Activated T-helper 9 cell treated with anti-CD3 and anti-CD28 coated beads, Interleukin-2, amount 50 U/mL, for 16 hours (primary cell): ENCODE measurements around the gene TJP3.

Source experiments
- DNase-seq: peaks from one replicate; pipeline ENCODE4 v3.0.0-alpha.2; 2020; ENCODE audit warnings: low read depth

The TJP3 gene

DNA sequence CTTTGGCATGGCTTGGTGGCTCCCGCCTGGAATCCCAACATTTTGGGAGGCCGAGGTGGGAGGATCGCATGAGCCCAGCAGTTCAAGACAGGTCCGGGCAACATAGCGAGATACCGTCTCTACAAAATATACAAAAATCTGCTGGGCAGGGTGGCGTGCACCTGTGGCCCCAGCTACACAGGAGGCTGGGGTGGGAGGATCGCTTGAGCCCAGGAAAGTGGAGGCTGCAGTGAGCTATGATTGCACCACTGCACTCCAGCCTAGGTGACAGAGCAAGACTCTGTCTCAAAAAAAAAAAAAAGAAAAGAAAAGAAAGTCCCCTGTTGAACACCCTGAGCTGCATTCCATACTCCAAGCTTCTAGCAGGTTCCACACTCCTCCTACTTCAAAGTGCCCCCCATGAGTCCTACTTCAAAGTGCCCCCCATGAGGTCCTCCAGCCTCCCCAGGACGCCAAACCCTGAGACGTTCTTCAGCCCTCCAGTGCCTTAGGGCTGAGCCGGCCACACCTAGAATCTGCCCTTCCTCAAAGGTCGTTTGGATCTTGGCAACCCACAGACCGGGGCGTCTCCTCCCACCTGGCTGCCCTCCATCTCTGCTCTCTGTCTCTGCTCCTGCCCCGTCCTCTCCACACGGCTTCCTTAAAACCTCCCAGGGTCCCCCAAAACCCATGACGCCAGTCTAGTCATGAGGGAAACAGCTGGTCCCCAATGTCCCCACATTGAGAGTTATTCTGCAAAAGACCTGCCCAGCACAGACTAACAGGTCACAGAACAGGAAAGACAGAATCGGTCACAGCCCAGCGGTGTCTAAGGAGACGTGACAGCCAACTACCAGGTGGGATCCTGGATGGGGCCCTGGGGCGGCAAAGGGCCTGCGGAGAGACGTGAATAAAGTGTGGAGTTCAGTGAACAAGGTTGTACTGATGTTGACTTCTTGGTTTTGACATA is 4.8 kb downstream of the TJP3 start:
- DNase-seq: no peak

DNA sequence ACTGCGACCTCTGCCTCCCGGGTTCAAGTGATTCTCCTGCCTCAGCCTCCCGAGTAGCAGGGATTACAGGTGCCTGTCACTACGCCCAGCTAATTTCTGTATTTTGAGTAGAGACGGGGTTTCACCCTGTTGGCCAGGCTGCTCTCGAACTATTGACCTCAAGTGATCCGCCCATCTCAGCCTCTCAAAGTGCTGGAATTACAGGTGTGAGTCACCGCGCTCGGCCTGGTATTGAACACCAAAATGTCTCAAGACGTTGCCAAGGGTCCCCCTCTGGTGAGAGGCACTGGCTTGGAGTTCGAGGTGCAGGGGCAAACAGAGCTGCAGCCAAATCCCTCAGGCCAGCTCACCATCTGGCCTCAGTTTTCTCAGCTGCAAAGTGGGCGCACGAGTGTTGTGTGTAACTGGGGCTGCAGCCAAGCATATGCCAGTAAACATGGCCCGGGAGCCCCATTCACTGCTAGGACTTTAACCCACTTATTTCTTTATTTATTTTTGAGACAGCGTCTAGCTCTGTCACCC is 8.0 kb downstream of the TJP3 start:
- DNase-seq: no peak

DNA sequence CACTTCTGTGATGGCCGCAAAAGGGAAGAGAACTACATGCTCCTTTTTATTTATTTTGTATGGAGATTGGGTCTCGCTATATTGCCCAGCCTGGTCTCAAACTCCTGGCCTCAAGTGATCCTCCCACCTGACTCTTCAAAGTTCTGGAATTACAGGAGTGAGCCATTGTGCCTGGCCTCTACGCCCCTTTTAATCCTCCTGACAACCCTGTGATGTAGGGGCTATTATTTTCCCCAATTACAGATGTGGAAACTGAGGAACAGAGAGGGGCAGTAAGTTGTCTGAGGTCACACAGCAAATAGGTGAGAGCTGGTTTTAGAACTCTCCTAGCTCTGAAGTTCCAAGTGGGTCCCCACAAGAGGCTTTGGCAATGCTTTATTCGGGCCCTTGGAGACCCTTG is 11.7 kb downstream of the TJP3 start:
- DNase-seq: no peak

DNA sequence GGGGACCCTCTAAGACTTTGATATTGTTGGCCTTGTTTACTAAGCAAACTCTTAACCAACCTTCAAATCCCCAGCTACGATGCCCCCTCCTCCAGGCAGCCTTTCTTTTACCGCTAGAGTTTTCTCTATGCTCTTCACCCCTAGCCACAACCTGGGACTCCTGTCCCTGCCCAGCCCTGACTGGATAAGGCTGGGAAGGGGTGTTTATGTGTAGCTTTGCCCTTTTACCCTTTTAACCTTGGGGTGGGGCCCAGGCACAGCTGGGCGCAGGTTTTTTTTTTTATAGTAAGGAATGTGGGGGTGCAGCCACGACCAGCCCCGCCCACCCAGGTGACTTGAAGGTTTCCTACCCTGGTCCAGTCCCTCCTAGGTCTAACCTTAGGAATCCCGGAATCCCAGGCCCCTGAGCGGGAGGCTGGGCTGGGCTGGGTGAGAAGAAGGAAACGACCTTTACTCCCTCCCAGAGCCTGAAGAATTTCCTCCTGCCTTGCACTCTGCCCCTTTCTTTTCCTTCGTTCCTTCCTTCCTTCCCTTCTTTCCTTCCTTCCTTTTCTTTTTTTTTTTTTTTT is 12.2 kb downstream of the TJP3 start:
- DNase-seq: no peak

DNA sequence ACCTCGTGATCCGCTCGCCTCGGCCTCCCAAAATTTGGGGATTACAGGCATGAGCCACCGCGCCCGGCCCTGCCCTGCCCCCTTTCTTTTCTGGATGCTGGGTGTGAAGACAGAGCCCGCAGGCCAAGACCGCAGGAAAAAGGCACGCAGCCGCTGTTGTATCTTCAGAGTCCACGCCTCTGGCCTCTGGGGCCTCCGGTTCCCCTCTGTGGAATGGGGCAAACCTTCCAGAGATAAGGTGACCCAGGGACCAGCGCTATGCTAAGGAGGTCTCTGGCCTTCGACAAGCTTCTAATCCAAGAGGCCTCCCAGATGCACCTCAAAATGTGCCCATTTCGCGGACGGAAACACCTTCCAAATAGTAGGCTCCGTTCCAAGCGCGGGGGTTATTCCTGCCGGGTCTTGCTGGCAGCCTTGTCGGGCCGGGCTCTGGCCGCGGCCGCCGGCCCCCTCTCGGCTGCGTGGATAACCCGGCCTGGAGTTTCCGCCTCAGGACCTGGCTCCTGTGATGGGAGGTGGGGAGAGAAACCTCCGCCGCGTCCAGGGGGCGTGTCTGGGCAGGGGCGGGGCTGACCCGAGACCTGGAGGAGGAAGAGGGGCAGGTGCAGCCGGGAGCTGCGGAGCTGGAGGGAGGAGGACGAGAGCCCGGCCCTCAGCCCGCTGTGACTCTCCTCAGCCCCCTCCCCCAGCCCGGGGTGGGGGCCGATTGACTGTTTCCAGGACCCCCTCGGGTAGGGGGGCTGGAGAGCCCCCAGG is 13.1 kb downstream of the TJP3 start:
- peak; percentile 83 for DNase-seq

DNA sequence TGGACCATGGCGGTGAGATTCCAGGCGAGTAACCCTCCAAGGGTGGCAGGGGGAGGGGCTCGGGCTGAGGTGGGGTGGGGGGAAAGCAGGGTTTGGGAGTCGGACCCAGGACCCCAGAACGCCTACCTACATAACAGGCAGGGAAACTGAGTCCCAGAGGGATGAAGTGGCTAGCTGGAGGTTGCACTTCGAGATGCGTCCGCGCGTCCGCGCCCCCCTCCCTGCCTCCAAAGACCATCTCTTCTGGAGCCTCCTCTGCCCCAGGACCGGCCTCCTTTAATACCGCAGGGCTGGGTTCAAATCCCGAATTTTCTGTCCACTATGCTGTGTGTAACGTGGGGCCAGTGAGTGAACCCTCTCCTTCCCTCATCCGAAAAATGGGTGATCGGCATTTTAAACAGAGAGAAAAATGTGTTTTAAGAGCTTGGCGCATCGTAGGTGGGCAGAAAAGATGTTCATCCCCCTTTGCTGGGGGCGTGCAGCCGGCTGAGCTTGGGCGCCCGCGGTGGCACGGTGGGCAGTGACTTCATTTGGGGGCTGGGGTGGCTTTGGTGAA is 13.8 kb downstream of the TJP3 start:
- no peak for DNase-seq

DNA sequence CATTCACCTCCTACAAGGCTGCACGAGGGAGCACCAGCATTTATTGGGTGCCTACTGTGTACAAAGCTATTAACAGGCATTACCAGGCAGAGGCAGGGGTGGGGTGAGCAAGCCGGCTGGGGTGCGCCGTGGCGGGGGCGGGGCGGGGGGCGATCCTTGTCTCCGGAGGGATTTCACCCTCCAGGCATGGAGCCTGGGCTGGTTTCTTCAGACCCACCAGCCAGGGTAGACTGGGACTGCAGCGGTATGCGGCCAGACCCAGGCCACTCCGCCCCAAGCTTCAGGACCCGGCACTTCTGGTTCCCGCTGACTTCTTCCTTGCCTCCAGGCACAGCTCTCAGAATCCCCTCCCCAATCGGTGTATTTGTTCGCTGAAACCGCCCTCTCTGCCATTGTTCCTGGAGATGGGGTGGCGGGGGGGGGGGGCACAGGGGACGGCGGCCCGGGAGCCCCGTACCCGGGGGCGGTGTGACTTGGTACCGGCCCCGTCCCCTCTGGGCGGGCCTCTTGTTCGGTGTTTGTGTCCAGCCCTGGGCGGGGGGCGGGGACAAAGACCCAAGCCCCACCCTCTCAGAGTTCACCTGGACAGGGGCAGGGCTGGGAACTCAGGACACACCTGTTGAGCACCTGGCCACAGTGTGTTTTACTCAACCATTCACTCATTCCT is 14.4 kb downstream of the TJP3 start:
- no peak for DNase-seq

DNA sequence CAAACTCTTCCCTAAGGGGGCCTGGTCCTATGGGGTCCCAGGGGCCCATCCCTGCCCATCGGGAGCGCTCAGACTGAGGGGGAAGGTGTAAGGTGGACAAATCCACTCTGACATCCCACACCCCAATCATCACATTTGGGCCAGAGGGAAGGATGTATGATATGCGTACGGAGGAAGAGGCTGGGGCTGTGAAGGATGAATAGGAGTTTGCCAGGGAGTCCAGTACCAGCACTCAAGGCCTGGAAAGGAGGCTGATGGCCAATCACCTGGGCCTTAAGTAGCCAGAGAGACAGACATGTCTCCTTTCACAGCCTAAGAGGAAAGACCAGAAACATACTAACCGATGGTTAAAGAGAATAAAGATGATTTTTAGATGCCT is 14.9 kb downstream of the TJP3 start:
- no peak for DNase-seq

DNA sequence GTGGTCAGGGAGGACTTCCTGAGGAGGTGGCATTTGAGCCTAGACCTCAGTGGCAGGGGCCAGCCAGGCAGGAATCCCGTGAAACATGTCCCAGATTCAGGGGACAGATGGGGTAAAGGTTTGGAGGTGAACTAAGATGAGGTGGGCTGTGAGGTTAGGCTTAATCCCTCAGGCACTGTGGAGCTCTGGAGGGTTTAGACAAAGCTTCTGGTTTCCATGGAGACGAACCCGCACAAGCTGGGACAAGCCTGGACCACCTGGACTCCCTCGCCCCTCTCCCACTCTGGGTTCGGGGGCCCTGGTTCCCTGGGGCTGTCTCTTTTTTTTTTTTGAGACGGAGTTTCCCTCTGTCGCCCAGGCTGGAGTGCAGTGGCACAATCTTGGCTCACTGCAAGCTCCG is 15.7 kb downstream of the TJP3 start:
- no peak for DNase-seq

DNA sequence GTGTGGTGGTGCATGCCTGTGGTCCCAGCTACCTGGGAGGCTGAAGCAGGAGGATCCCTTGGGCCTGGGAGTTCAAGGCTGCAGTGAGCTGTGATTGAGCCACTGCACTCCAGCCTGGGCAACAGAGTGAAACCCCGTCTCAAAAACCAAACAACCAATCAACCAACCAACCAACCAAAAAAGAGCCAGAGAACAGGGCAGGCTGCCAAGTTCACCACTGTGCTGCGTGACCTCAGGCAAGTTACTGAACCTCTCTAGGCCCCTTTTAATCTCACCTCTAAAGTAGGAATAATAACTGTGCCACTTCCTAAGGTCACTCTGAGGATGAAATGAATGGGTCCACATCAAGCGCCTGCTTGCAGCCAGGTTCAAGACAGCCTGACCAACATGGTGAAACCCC is 16.9 kb downstream of the TJP3 start:
- no peak for DNase-seq

DNA sequence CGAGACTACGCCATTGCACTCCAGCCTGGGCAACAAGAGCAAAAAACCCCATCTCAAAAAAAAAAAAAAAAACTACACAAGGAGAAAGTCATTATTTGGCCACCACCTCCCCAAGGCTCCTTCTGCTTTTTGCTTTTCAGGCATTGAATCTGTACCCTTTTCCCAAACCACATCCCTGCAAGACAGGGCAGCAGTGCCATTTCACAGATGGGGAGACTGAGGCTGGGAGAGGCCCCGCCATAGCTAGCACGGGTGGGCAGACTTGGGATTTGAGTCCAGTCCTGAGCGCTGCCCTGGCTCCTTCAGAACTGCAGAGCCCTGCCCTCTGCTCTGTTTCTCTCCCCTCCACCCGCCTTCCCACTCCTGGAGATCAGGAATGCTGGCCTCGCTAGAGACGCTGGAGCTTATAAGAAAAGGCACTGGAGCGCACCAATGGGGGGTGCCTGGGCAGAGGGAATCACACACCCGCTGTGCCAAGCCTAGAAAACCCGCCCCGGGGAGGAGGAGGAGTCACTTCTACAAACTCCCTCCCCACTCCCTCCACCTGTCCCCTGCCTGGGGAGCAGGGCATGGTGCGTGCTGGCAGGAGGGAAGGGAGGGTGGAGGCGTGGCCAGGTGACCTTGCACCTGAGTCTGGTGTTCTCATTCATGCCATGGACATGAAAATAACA is 17.6 kb downstream of the TJP3 start:
- DNase-seq: no peak

DNA sequence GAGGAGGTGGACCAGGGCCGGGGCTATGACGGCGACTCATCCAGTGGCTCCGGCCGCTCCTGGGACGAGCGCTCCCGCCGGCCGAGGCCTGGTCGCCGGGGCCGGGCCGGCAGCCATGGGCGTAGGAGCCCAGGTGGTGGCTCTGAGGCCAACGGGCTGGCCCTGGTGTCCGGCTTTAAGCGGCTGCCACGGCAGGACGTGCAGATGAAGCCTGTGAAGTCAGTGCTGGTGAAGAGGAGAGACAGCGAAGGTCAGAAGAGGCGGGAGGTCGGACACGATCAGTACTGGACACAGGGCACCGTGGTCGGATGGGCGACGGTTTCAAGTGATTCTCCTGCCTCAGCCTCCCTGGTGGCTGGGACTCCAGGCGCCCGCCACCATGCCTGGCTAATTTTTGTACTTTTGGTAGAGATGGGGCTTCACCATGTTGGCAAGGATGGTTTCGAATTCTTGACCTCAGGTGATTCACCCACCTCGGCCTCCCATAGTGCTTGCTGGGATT is 22.3 kb downstream of the TJP3 start:
- DNase-seq: no peak

DNA sequence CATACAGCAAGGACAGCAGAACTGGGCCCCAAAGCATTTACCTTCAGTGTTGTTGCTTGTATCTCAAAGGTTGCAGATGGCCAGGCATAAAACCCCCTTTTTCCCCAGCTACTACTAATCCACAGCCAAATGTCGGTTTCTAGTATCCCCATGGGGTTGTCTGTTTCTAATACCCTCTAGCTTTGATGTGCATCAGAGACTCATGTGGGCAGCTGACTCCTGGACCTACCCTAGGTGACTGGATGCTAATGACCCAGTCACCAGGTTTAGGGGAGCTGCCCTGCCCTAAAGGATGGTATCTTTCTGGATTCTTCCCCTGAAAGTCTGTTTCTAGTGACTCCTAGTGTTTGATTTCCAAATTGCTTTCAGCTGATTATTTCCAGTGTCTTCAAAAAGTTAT is 23.9 kb downstream of the TJP3 start:
- DNase-seq: no peak

DNA sequence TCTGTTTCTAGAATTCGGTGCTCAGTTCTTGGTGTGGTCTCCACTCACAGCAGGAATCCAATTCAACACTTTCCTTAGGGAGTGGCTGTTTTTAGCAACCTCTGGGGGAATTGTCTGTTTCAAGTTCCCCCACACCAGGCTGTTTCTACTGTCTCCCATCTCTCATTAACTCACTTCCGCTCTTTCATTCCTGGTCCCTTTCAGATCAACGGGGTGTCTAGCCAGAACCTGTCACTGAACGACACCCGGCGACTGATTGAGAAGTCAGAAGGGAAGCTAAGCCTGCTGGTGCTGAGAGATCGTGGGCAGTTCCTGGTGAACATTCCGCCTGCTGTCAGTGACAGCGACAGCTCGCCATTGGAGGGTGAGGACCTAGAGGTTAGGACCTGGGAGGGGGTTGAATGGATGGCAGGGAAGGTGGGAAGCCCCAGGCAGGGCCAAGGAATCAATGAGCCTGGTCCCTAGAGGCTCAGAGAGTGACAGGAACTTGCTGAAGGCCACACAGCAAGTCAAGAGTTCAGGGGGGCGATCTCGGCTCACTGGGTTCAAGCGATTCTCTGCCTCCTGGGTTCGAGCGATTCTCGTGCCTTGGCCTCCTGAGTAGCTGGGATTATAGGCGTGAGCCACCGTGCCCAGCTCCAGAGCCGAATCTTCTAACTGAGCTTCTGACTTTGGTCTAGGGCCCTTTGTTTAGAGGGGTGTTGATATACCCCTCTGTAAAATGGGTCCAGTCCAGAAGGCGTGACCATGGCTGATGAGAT is 25.5 kb downstream of the TJP3 start:
- no peak for DNase-seq

DNA sequence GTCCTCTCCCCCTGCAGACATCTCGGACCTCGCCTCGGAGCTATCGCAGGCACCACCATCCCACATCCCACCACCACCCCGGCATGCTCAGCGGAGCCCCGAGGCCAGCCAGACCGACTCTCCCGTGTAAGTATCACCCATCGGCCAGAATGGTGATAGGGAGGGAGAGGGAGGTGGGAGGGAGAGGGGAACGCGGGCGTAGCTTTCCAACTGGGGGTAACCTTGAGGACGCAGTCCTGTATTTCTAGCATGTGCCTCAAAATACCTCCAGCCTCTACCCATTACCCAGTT is 26.1 kb downstream of the TJP3 start:
- DNase-seq: no peak

DNA sequence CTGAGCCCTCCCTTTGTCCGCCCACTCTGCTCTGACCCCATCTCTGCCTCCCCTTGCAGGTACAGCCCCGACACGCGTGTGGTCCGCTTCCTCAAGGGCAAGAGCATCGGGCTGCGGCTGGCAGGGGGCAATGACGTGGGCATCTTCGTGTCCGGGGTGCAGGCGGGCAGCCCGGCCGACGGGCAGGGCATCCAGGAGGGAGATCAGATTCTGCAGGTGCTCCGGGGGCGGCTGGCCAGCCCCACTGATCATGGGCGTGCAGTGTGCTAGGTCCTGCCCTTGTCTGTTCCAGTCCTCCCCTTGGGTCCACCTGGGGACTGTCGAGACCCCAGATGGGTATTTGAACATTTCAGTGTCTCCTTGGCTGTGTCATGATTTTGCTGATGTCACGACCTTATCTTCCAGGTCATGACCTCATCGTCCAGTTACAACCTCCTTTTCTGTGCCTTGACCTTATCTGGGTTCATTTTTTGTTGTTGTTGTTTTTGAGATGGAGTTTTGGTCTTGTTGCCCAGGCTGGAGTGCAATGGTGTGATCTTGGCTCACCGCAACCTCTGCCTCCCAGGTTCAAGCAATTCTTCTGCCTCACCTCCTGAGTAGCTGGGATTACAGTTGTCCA is 28.0 kb downstream of the TJP3 start:
- DNase-seq: no peak

DNA sequence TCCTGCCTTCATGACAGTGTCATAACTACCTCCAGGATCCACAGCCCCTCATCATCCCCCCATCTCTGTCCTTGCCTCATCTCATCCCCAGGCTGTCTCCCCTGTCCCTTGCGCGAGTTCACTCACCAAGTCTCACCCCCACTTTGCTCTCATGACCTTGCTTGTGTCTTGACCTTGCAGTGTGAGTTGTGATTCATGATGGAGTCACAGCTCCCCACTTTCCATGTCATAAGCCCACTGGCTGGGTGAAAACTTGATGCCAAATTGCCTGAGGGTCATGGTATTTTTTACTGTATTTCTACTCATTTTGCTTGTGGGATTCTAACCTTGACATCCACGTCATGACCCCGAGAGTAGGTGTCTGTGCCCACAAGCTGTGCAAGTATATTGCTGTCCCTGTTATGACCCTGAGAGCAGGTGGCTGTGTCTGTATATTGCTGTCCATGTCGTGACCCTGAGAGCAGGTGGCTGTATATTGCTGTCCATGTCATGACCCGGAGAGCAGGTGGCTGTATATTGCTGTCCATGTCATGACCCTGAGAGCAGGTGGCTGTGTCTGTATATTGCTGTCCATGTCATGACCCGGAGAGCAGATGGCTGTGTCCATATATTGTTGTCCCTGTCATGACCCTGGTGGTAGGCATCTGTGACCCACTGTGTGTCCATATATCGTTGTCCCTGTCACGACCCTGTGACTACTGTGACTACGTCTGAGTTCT is 29.5 kb downstream of the TJP3 start:
- DNase-seq: no peak

DNA sequence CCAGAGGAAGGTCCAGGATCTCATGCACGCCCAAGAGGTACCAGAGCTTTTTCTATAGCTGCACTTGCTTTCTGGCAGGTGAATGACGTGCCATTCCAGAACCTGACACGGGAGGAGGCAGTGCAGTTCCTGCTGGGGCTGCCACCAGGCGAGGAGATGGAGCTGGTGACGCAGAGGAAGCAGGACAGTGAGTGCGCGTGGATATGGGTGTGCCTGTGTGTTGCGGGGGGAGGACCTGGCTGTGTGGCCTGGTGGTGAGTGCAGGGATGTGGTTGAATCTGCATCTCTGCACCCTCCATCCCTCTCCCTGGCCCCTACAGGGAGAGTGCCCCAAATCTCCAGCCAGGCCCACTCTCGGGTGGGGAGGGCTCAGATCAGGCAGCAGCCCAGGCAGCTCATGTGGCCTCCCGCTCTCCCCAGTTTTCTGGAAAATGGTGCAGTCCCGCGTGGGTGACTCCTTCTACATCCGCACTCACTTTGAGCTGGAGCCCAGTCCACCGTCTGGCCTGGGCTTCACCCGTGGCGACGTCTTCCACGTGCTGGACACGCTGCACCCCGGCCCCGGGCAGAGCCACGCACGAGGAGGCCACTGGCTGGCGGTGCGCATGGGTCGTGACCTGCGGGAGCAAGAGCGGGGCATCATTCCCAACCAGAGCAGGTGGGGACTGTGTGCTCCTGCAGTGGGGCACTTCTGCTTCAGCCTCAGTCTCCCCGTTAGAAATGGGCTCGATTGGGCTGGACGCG is 30.5 kb downstream of the TJP3 start:
- no peak for DNase-seq

DNA sequence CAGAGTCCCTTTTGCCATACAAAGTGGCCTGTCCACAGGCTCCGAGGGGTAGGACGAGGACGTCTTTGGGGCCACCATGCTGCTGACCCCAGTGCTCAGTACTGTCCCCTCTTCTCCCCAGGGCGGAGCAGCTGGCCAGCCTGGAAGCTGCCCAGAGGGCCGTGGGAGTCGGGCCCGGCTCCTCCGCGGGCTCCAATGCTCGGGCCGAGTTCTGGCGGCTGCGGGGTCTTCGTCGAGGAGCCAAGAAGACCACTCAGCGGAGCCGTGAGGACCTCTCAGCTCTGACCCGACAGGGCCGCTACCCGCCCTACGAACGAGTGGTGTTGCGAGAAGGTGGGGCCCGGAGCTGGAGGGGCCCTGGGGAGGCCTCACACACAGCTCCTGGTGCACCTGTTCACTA is 32.2 kb downstream of the TJP3 start:
- DNase-seq: no peak
